Vagina (tissue), 2 donors: ENCODE data around the gene IQSEC1. TPM values are rescaled to one million over a fixed set of nuclear protein-coding genes. Genes with fewer than 3 reads are reported as not detected.

Experiments used
- DNase-seq, 2 donors: peaks; one replicate each; pipeline ENCODE4 v3.0.0-alpha.2; 2017; ENCODE audit errors: extremely low spot score in 2 of 2
- H3K27ac ChIP-seq: fragments of 200-600 bp; sonication (generic); one replicate; pipeline ENCODE4 v1.5.1; 2019
- H3K27me3 ChIP-seq: fragments of 200-600 bp; sonication (generic); one replicate; pipeline ENCODE4 v1.5.1; 2019
- H3K36me3 ChIP-seq, 2 donors: fragments of 200-600 bp; sonication (generic); one replicate each; pipeline ENCODE4 v1.5.1; 2017 to 2019
- H3K4me1 ChIP-seq: fragments of 200-600 bp; sonication (generic); one replicate; pipeline ENCODE4 v1.5.1; 2019
- H3K4me3 ChIP-seq, 2 donors: fragments of 200-600 bp; sonication (generic); 1 replicate in 1 of 2; 2 replicates in 1 of 2; pipeline ENCODE4 v1.5.1; 2016 to 2019
- H3K9me3 ChIP-seq: fragments of 200-600 bp; sonication (generic); one replicate; pipeline ENCODE4 v1.5.1; 2019
- CTCF ChIP-seq, 3 experiments: fragments of 450-650 bp in 2 of 3; fragments of 200-600 bp in 1 of 3; sonication (generic) in 1 of 3; IDR thresholded peaks; one replicate each; pipeline ENCODE4 v1.5.1; 2017 to 2019; ENCODE audit warnings: antibody characterized with exemption in 3 of 3, mild to moderate bottlenecking in 2 of 3, moderate library complexity in 2 of 3
- POLR2A ChIP-seq, 2 donors: fragments of 450-650 bp; IDR thresholded peaks; one replicate each; pipeline ENCODE4 v1.6.1; 2017; ENCODE audit warnings: antibody characterized with exemption in 2 of 2, mild to moderate bottlenecking in 2 of 2, moderate library complexity in 2 of 2
- POLR2AphosphoS5 ChIP-seq, 2 donors: sonication (generic); formaldehyde crosslinking; IDR thresholded peaks; one replicate each; pipeline ENCODE4 v1.9.0; 2017; ENCODE audit warnings: antibody characterized with exemption in 2 of 2, mild to moderate bottlenecking in 2 of 2, low read depth in 1 of 2; ENCODE audit not compliant: insufficient read depth in 1 of 2
- intact Hi-C: fragments of 100-400 bp; cut with DNase I; formaldehyde crosslinking; loops from one replicate; pipeline ENCODE4 v1.15.1; 2023
- total RNA-seq: library from RNA; depleted of rRNA; stranded (reverse); fragments of >200 nt; gene quantifications from one replicate; pipeline ENCODE4 v1.2.3, GENCODE V29; 2016

The IQSEC1 gene
- total RNA-seq, 1 donor from 2014 or later = 34.9 TPM

- H3K27me3 ChIP-seq = no peaks in the 10 kb centered on the region
- H3K36me3 ChIP-seq = peaks cover 0 to 29% of the 10 kb centered on the region in 2 donors
- TF ChIP-seq CTCF (IDR thresholded peaks at IDR 0.05) = no peak
- no peak for TF ChIP-seq POLR2AphosphoS5 (IDR thresholded peaks at IDR 0.05; ENCODE audit: insufficient read depth in 1 of 2, low read depth in 1 of 2)
- TF ChIP-seq POLR2A (IDR thresholded peaks at IDR 0.05) = no peak
- intact Hi-C loops = loop anchor here (5.0 kb wide), 1 partner anchor 36 kb away; no protein-coding TSS in a partner anchor
- H3K27ac ChIP-seq = no peak overlapping the region
- no peak for DNase-seq
- H3K4me1 ChIP-seq = peaks cover 19% of the 10 kb centered on the region
- no peaks in the 10 kb centered on the region for H3K9me3 ChIP-seq
- no peak overlapping the region for H3K4me3 ChIP-seq
Measured at GRCh38 chr3:12898290-12898964, 174.8 kb downstream of the IQSEC1 start.

- Histone ChIP-seq H3K27ac (no peak overlapping the region), H3K4me3 (no peak overlapping the region), H3K4me1 (peaks cover 19% of the 10 kb centered on the region), H3K36me3 (peaks cover 0 to 29% of the 10 kb centered on the region in 2 donors), H3K27me3 (no peaks in the 10 kb centered on the region), H3K9me3 (no peaks in the 10 kb centered on the region)
- TF ChIP-seq POLR2A (IDR thresholded peaks at IDR 0.05) = no peak
- no peak for TF ChIP-seq POLR2AphosphoS5 (IDR thresholded peaks at IDR 0.05; ENCODE audit: insufficient read depth in 1 of 2, low read depth in 1 of 2)
- TF ChIP-seq CTCF (IDR thresholded peaks at IDR 0.05) = no peak
- no peak for DNase-seq
- intact Hi-C loops = loop anchor here (5.0 kb wide), 1 partner anchor 35 kb away; no protein-coding TSS in a partner anchor
Measured at GRCh38 chr3:12897381-12898289, 175.6 kb downstream of the IQSEC1 start.

- intact Hi-C loops = loop anchor here (1.0 to 5.0 kb wide), 2 partner anchors 34 to 97 kb away; no protein-coding TSS in a partner anchor
- TF ChIP-seq POLR2A (IDR thresholded peaks at IDR 0.05) (no peak), POLR2AphosphoS5 (IDR thresholded peaks at IDR 0.05; ENCODE audit: insufficient read depth in 1 of 2, low read depth in 1 of 2) (no peak), CTCF (IDR thresholded peaks at IDR 0.05) (peak in 1 of 3 experiments; percentile 11)
- no peaks in the 10 kb centered on the region for H3K9me3 ChIP-seq
- no peak overlapping the region for H3K4me3 ChIP-seq
- DNase-seq = no peak
- peaks cover 0 to 23% of the 10 kb centered on the region in 2 donors for H3K36me3 ChIP-seq
- H3K27ac ChIP-seq = no peak overlapping the region
- H3K27me3 ChIP-seq = no peaks in the 10 kb centered on the region
- H3K4me1 ChIP-seq = peaks cover 19% of the 10 kb centered on the region
Measured at GRCh38 chr3:12896063-12896985, 176.9 kb downstream of the IQSEC1 start.

- no peaks in the 10 kb centered on the region for H3K9me3 ChIP-seq
- no peak for TF ChIP-seq POLR2A (IDR thresholded peaks at IDR 0.05)
- no peak for TF ChIP-seq POLR2AphosphoS5 (IDR thresholded peaks at IDR 0.05; ENCODE audit: insufficient read depth in 1 of 2, low read depth in 1 of 2)
- no peak for TF ChIP-seq CTCF (IDR thresholded peaks at IDR 0.05)
- peaks cover 19% of the 10 kb centered on the region for H3K4me1 ChIP-seq
- no peak for DNase-seq
- H3K27ac ChIP-seq = no peak overlapping the region
- peaks cover 0 to 16% of the 10 kb centered on the region in 2 donors for H3K36me3 ChIP-seq
- H3K27me3 ChIP-seq = no peaks in the 10 kb centered on the region
- intact Hi-C loops = loop anchor here (1.0 to 5.0 kb wide), 2 partner anchors 33 to 98 kb away; no protein-coding TSS in a partner anchor
- H3K4me3 ChIP-seq = no peak overlapping the region
Measured at GRCh38 chr3:12895391-12896062, 177.7 kb downstream of the IQSEC1 start.
